ENCODE results near the gene DNAJA4. TPM values are rescaled to one million over a fixed set of nuclear protein-coding genes. Genes with fewer than 3 reads are reported as not detected.

The DNAJA4 gene
- total RNA-seq, 2 experiments from 2014 or later = not detected

- Histone ChIP-seq H2AFZ (ENCODE audit: low read length) (no peak overlapping the region), H3K27ac (ENCODE audit: low read depth, low read length, poor library complexity, severe bottlenecking) (no peak overlapping the region), H4K20me1 (ENCODE audit: insufficient read depth, low read length) (no peaks in the 10 kb centered on the region), H3K4me1 (ENCODE audit: insufficient read depth, low read length, poor library complexity, severe bottlenecking) (no peaks in the 10 kb centered on the region), H3K4me2 (ENCODE audit: low read length) (no peak overlapping the region), H3K36me3 (ENCODE audit: insufficient read depth, low read length) (no peaks in the 10 kb centered on the region), H3K9me2 (ENCODE audit: insufficient read depth, low read length) (no peaks in the 10 kb centered on the region), H3K4me3 (ENCODE audit: low read depth, low read length, poor library complexity, severe bottlenecking) (no peak overlapping the region), H3K9me3 (ENCODE audit: low read length) (no peaks in the 10 kb centered on the region), H3K79me2 (ENCODE audit: insufficient read depth, low read depth, low read length) (no peaks in the 10 kb centered on the region)
- BruUV-seq (replicated peaks) = no TSS peak
- ChIA-PET POLR2A (interaction anchor here (1.6 kb wide), 1 partner anchor 20 kb away, joined by 3 read pairs; no protein-coding TSS in a partner anchor), CTCF (ENCODE audit: unreplicated experiment) (no interaction called here)
- TF ChIP-seq, protein P1, sequence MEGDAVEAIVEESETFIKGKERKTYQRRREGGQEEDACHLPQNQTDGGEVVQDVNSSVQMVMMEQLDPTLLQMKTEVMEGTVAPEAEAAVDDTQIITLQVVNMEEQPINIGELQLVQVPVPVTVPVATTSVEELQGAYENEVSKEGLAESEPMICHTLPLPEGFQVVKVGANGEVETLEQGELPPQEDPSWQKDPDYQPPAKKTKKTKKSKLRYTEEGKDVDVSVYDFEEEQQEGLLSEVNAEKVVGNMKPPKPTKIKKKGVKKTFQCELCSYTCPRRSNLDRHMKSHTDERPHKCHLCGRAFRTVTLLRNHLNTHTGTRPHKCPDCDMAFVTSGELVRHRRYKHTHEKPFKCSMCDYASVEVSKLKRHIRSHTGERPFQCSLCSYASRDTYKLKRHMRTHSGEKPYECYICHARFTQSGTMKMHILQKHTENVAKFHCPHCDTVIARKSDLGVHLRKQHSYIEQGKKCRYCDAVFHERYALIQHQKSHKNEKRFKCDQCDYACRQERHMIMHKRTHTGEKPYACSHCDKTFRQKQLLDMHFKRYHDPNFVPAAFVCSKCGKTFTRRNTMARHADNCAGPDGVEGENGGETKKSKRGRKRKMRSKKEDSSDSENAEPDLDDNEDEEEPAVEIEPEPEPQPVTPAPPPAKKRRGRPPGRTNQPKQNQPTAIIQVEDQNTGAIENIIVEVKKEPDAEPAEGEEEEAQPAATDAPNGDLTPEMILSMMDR (conservative IDR thresholded peaks at IDR 0.05; ENCODE audit: low read length) = no peak
- no peak for TF ChIP-seq EZH2phosphoT487 (IDR thresholded peaks at IDR 0.05; ENCODE audit: borderline replicate concordance, low read depth, low read length)
- no peak for DNase-seq (ENCODE audit: low spot score)
- intact Hi-C loops (cut with micrococcal nuclease; ENCODE audit: unreplicated experiment) = no loop called here
These were observed 40.3 kb upstream of the DNAJA4 start for GRCh38 chr15:78224023-78224411.

DNA sequence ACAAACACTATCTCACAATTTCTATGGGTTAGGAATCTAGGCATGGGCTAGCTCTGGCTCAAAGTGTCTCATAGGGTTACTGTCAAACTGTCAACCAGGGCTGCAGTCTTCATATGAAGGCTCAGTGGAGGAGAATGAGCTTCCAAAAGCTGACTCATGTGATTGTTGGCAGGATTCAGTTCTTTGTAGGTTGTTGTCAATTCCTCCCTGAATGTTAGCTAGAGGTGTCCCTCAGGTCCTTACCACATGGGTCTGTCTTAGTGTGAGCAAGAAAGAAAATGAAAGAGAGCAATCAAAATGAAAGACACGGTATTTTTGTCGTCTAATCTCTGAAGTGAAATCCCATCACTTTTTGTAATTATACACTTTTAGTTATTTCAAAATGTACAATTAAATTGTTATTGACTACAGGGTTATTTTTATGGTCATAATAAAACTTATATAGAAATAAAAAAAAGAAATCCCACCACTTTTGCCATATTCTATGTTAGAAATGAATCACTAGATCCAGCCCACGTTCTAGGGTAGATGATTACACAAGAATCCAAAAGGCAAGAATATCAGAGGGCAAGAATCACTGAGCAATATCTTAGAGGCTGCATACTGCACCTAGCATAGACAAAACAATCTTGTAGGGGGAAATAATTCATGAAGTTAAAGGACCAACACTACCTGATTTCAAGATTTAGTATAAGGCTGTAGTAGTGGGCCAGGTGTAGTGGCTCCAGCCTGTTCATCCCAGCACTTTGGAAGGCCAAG, 38.4 kb upstream of the DNAJA4 start:
- TF ChIP-seq EZH2phosphoT487 (IDR thresholded peaks at IDR 0.05; ENCODE audit: borderline replicate concordance, low read depth, low read length) = no peak
- CTCF ChIA-PET (ENCODE audit: unreplicated experiment) = interaction anchor here (0.5 to 0.6 kb wide), 2 partner anchors 14 to 16 kb away, joined by 3 to 4 read pairs; no protein-coding TSS in a partner anchor
- POLR2A ChIA-PET = interaction anchor here (0.6 to 0.7 kb wide), 2 partner anchors 183 to 354 kb away, joined by 3 read pairs; no protein-coding TSS in a partner anchor
- Histone ChIP-seq H3K9me3 (ENCODE audit: low read length) (no peaks in the 10 kb centered on the region), H3K4me1 (ENCODE audit: insufficient read depth, low read length, poor library complexity, severe bottlenecking) (no peaks in the 10 kb centered on the region), H3K27ac (ENCODE audit: low read depth, low read length, poor library complexity, severe bottlenecking) (no peak overlapping the region), H3K36me3 (ENCODE audit: insufficient read depth, low read length) (no peaks in the 10 kb centered on the region), H3K4me3 (ENCODE audit: low read depth, low read length, poor library complexity, severe bottlenecking) (no peak overlapping the region), H3K9me2 (ENCODE audit: insufficient read depth, low read length) (no peaks in the 10 kb centered on the region), H4K20me1 (ENCODE audit: insufficient read depth, low read length) (no peaks in the 10 kb centered on the region), H3K79me2 (ENCODE audit: insufficient read depth, low read depth, low read length) (no peaks in the 10 kb centered on the region), H2AFZ (ENCODE audit: low read length) (no peak overlapping the region), H3K4me2 (ENCODE audit: low read length) (no peak overlapping the region)
- intact Hi-C loops (cut with micrococcal nuclease; ENCODE audit: unreplicated experiment) = no loop called here
- DNase-seq (ENCODE audit: low spot score) = no peak
- BruUV-seq (replicated peaks) = no TSS peak

DNA sequence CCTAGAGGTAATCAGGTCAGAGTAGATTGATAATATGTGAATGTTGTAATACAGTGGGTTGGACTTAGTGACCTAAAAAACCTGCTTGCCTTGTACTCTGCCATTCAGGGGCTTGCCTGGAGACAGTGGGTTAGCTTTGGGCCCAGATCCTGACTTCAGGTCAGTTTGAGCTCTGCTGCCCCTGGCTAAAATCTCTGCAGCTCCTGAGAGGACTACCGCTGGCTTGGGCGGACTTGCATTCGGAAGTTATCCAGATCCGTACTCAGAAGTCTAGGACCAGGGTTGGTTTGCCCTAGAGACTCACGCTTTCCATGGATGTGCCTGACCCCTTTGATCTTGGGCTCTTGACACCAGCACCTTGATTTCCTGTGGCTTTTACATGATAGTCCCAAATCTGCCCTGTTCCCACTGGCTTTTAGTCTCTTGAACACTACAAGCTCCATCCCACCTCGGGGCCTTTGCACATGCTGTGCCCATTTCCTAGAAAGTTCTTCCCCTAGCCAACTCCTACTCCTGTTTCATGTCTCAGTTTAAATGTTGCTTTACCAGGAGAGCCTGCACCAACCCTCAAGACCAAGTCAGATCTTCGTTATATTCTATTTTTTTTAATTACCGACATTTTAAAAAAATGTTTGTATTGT, 35.9 kb upstream of the DNAJA4 start:
- no peak overlapping the region for H3K27ac ChIP-seq (ENCODE audit: low read depth, low read length, poor library complexity, severe bottlenecking)
- H3K36me3 ChIP-seq (ENCODE audit: insufficient read depth, low read length) = no peaks in the 10 kb centered on the region
- no peak for TF ChIP-seq EZH2phosphoT487 (IDR thresholded peaks at IDR 0.05; ENCODE audit: borderline replicate concordance, low read depth, low read length)
- TF ChIP-seq, protein P1 (conservative IDR thresholded peaks at IDR 0.05; ENCODE audit: low read length) = no peak
- H2AFZ ChIP-seq (ENCODE audit: low read length) = no peak overlapping the region
- no peak for DNase-seq (ENCODE audit: low spot score)
- no TSS peak for BruUV-seq (replicated peaks)
- no peaks in the 10 kb centered on the region for H3K9me2 ChIP-seq (ENCODE audit: insufficient read depth, low read length)
- no peaks in the 10 kb centered on the region for H3K79me2 ChIP-seq (ENCODE audit: insufficient read depth, low read depth, low read length)
- no peak overlapping the region for H3K4me2 ChIP-seq (ENCODE audit: low read length)
- H3K4me1 ChIP-seq (ENCODE audit: insufficient read depth, low read length, poor library complexity, severe bottlenecking) = no peaks in the 10 kb centered on the region
- H3K4me3 ChIP-seq (ENCODE audit: low read depth, low read length, poor library complexity, severe bottlenecking) = no peak overlapping the region
- no peaks in the 10 kb centered on the region for H3K9me3 ChIP-seq (ENCODE audit: low read length)
- no peaks in the 10 kb centered on the region for H4K20me1 ChIP-seq (ENCODE audit: insufficient read depth, low read length)
- intact Hi-C loops (cut with micrococcal nuclease; ENCODE audit: unreplicated experiment) = no loop called here
- ChIA-PET POLR2A (interaction anchor here (0.9 kb wide), 1 partner anchor 18 kb away, joined by 3 read pairs; no protein-coding TSS in a partner anchor), CTCF (ENCODE audit: unreplicated experiment) (no interaction called here)
